Iris pigment epithelial cell (primary cell): ENCODE measurements around the gene LY6G6D.
"Not testable (repeated sequence)": the region's sequence is repeated elsewhere in the genome, so short reads cannot be mapped to it uniquely, and the experiment has no call there.

Source experiments
- DNase-seq: peaks from one replicate; pipeline ENCODE4 v3.0.0-alpha.2; 2011; ENCODE audit warnings: low read depth

The LY6G6D gene

DNA sequence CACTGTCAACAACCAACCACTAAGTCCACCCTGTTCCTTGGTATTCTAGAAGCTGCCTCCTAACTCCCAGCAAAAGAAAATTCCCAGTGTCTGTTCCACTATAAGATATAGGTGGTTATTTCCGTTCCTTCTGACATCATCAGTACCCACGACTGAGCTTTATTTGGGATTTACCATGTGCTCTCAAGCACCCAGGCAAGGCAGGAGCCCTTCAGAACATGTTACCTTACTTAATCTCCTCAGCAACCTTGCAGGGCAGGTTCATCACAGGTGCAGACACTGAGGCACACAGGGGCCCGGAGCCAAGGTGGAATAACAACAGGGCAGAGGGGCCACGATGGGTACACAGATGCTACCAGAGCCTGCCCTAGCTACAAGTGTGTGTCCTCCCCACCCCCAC is 22.8 kb upstream of the LY6G6D start:
- DNase-seq, result no peak

GRCh38 chr6:31692886-31693285 is 22.3 kb upstream of the LY6G6D start:
- DNase-seq, result no peak

- DNase-seq, result no peak
These were observed 21.6 kb upstream of the LY6G6D start for GRCh38 chr6:31693535-31693934.

DNA sequence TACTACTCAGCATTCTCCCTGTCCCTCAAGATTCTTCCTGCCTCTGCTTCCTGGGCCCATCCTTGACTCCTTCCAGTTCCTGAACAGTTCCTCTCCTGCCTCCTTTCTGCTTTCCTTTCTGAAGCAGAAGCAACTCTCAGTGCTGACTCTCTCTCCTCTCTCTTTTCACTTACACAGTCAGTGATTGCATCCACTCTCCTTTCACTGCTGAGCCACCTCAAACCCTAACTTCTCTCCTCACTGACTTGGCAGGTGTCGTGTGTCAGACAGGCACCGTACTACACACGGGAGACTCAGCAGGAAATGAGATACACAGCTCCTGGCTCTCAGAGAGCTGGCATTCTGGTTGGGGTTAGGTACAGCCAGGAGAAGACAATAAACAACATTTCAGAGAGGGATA is 17.6 kb upstream of the LY6G6D start:
- peak; percentile 33 for DNase-seq

GRCh38 chr6:31700740-31701401 is 14.3 kb upstream of the LY6G6D start:
- no peak for DNase-seq

DNA sequence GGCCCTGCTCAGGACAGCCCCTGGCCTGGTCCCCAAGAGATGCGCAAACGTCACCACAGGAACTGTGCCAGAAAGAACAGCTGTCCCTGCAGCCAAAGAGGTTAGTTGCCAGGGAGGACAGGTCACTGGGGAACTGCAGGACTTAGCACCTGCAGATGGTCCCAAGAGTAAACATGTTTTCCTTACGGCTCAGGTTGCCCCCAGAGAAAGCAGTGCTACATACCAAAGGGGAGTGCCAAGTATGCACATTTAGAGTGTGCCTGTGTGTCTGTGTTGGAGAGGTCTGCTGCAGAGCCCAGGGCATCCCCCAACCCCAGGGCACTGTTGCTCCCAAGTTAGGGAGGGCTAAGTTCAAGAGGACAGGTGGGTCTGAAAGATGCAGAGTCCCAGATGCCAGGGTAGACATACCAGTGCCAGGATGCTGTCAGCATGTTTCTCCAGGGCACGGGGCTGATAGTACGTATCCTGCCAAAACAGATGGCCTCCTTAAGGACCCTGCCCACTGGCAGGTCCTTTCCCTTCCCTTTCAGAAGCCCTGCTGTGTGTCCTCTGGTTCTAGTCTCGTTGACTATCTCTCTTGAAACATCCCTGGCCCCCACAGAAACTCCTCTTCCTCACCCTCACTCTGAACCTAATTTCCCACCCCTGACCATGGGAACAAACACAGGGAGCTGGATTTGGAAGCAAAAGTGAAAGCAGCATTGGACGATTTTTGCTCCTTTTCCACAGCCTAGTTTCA is 13.3 kb upstream of the LY6G6D start:
- peak; percentile 49 for DNase-seq

GRCh38 chr6:31702405-31702818 is 12.7 kb upstream of the LY6G6D start:
- DNase-seq, result no peak

DNA sequence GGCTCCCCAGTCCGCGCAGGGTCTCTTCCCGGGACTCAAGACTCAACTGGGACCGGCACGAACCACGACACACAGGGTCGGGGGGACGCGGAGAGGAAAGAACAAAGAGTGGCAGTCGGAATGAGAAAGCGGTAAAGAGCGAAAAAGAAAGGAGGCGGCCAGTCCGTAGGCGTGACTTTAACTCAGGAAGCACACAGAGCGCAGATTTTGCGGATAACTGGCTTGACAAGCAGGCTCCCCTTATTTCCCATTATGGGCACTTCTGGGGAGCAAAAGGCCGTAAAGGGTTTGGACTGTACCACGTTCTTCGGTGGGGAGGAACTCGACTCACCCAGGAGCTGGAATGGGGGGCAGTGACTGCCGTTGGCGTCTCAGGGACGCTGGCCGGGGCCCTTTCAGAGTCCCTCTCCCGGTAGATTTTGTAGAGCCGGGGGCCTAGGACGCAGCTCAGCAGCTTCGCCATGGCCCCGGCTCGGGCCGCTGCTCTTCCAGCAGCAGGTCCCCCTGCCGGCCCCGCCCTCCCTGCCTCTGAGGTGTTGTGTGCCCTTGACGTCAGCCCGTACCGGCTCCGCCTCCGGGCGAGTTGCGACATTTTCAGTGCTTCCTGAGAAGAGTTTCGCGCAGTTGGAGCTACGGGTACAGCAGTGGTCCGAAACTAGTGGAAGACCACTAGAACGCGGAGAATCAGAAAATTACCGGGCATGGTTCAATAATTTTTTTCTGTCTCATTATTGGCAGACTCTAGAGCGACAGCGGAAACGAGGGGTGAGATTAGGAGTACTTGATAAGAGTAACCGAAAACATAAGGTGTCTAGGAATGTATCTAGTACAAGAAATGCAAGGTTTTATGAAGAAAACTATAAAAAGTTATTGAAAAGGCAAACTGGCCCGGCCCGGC is 12.1 kb upstream of the LY6G6D start, which contains the start of gene ABHD16A:
Gene ABHD16A, minus strand, starts transcription at position 506 of the 898 bp plus-strand sequence. Its CDS starts 43 bp downstream, at position 463.
- DNase-seq, result peak; percentile 99

GRCh38 chr6:31705931-31706330 is 9.2 kb upstream of the LY6G6D start:
- DNase-seq, result no peak

GRCh38 chr6:31706599-31706998 is 8.5 kb upstream of the LY6G6D start, which contains the start of gene LY6G6F:
Gene LY6G6F, plus strand, starts transcription at chr6:31706866. Its CDS starts 41 bp downstream, at chr6:31706907.
- DNase-seq, result no peak

DNA sequence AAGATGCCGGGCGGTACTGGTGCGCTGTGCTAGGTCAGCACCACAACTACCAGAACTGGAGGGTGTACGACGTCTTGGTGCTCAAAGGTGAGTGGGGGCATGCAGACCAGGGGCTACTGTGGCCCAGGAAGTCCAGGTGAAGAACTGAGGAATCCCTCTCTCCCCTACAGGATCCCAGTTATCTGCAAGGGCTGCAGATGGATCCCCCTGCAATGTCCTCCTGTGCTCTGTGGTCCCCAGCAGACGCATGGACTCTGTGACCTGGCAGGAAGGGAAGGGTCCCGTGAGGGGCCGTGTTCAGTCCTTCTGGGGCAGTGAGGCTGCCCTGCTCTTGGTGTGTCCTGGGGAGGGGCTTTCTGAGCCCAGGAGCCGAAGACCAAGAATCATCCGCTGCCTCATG is 7.4 kb upstream of the LY6G6D start:
- no peak for DNase-seq

GRCh38 chr6:31708224-31708623 is 6.9 kb upstream of the LY6G6D start:
- no peak for DNase-seq

GRCh38 chr6:31709157-31709556 is 6.0 kb upstream of the LY6G6D start:
- DNase-seq, result not testable (repeated sequence)

DNA sequence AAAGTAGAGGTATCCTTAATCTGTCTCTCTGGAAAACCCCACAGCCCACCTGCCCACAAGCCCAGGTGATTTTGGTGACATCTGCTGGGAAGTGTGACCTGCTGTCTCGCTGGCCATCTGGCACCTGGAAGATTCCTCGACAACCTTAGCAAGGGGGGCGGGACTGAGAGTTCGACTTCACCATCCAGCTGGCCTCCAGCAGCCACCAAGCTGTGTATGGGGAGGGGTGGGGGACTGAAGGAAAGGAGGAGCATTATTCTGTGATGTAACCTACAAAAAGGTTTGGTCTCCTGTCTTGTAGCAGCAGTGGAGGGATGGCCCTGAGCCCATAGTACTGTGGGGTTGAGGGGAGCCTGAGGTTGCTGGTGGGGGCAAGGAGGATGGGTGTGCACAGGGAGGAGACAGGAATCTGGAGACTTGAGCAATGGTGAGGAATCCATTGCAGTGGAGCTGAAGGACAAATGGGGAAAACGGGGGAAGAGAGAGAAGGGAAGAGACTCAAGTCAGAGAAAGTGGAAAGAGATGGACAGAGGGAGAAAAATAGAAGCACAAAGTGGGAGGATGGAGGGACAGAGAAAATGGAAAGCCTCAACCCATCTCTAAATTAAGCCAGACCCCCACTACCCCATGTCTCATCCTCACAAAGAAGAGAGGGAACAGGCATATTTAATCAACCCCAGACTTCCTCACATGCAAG is 4.5 kb upstream of the LY6G6D start:
- DNase-seq, result no peak

DNA sequence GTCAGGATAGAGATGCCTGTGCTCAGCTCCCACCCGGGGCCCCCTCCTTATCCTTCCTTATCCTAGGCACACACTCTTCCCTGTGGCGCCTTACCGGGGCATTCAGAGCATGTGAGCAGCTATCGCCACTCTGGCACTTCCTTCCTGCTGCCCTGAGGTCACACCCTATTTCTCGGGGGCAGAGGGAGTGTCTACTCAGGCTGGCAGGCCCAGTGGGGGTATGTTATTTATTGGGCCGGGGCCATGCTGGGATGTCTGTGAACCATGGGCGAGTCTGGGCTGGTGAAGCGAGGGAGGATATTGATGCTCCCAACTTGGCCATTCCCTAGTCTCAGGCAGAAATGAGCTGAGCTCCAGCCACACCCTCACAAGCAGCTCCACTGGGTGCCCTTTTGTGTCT is 3.9 kb upstream of the LY6G6D start:
- DNase-seq, result no peak

DNA sequence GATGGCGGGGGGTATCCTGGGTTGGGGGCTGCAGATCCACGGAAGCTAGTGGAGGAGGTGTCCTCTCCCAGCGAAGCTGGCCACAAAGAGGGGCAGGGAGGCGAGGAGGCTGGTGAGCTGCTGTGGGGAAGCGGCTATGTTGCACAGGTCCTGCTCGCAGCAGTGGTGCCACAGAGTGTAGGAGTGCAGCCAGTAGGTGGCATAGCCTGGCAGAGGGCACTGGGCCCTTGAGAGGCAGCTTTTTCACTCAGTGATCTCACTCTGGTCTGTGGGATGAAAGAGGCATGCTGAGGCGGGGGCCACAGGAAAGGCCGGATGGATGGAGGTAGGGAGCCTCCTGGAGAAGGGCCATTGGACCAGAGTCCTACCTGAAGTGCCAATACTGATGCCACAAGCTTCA is 2.9 kb upstream of the LY6G6D start:
- DNase-seq, result no peak

GRCh38 chr6:31713465-31713864 is 1.7 kb upstream of the LY6G6D start:
- no peak for DNase-seq

DNA sequence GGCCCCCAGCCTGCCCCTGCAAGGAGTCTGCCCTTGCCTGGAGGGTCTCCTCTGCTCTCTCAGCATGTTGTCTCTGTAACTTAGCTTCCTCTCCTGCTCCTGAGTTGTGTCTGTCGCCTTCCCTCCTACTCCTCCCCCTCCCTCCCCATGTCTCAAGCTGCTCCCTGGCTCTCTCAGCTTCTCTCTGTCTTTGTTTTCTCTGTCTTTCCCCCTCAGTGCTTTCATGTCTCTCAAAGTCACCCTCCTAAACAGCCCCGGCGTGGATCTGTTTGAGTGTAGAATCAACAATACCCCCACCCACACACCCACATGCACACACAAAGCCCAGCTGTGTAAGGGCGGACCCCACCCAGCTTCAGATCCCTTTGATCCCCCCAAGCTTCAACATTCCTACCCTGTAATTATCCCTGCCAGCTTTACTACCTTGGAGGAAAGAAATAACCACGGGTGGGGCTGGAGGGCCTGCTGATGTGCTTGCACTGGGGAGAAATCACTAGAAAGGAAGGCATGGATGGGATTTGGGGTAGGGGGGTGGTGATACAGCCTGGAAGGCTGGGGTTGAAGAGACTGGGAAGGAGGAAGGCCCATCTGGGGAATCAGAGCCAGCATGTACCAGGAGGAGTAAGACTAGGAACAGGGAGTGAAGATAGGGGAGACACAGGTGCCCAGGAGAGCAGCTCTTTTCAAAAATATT is 1.0 kb upstream of the LY6G6D start:
- no peak for DNase-seq

DNA sequence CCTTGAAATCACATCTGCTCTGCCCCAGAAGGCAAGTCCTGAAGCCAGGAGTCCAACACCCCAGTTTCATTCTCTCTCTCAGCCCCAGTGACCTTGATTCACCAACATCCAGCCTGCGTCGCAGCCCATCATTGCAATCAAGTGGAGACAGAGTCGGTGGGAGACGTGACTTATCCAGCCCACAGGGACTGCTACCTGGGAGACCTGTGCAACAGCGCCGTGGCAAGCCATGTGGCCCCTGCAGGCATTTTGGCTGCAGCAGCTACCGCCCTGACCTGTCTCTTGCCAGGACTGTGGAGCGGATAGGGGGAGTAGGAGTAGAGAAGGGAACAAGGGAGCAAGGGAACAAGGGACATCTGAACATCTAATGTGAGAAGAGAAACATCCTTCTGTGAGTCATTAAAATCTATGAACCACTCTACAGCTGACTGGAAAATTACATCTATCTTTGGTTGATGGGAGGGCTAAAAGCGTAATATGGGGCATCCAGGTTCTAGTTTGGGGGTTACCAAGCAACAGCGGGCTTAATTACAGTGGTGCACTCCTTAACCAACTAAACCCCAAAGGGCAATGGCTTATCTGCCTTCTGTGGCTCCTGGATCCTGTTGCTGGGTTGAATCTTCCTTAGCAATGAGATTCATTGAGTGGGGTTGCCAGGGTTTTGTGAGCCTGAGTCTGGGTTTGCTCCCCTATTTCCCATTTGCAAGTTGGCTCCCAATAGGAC is 2.5 kb downstream of the LY6G6D start:
- DNase-seq, result no peak

- no peak for DNase-seq
These were observed 3.1 kb downstream of the LY6G6D start for GRCh38 chr6:31718265-31718664.

DNA sequence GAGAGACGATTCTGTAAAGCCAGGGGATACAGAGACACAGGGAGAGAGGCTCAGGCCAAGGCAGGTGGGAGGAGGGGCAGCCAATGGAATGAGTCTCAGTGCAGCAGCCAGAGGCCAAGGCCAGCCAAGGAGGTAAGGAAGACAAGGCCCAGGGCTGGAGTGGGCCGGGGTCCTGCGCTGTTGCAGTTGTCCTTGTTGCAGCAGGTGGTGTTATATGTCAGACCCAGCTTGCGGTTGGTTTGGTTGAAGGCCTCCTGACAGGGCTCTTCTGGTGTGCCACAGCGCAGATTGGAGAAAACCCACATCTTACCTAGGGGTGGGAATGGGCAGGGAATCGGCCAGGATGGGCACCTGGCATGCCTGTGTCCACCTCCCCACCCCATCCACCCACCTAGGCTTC is 3.9 kb downstream of the LY6G6D start:
- DNase-seq, result no peak
